Activated CD8-positive, alpha-beta memory T cell treated with anti-CD3 and anti-CD28 coated beads, Interleukin-2, amount 50 U/mL, for 1 hour (primary cell): Measurements from ENCODE around the gene SDR9C7.
"Not testable (repeated sequence)": the region's sequence is repeated elsewhere in the genome, so short reads cannot be mapped to it uniquely, and the experiment has no call there.

ENCODE experiments used
- DNase-seq: peaks from one replicate; pipeline ENCODE4 v3.0.0-alpha.2; 2020; ENCODE audit errors: extremely low read depth

Gene SDR9C7

GRCh38 chr12:56916296-56916995 is 17.8 kb downstream of the SDR9C7 start:
- no peak for DNase-seq

GRCh38 chr12:56914724-56915123 is 19.5 kb downstream of the SDR9C7 start:
- no peak for DNase-seq

GRCh38 chr12:56914256-56914655 is 20.0 kb downstream of the SDR9C7 start:
- DNase-seq, result no peak

GRCh38 chr12:56909403-56909802 is 24.8 kb downstream of the SDR9C7 start:
- DNase-seq, result not testable (repeated sequence)

GRCh38 chr12:56908136-56908535 is 26.1 kb downstream of the SDR9C7 start:
- DNase-seq, result no peak

- DNase-seq, result no peak
Observed at GRCh38 chr12:56905852-56906251, 28.4 kb downstream of the SDR9C7 start.

GRCh38 chr12:56903374-56903773 is 30.8 kb downstream of the SDR9C7 start:
- no peak for DNase-seq

- DNase-seq, result not testable (repeated sequence)
Observed at GRCh38 chr12:56901313-56901712, 32.9 kb downstream of the SDR9C7 start.

- DNase-seq, result no peak
Observed at GRCh38 chr12:56900583-56900982, 33.6 kb downstream of the SDR9C7 start.

GRCh38 chr12:56898938-56899337 is 35.3 kb downstream of the SDR9C7 start:
- no peak for DNase-seq

- DNase-seq, result no peak
Observed at GRCh38 chr12:56897844-56898361, 36.3 kb downstream of the SDR9C7 start.

GRCh38 chr12:56896082-56896481 is 38.1 kb downstream of the SDR9C7 start:
- DNase-seq, result no peak

- DNase-seq, result no peak
Observed at GRCh38 chr12:56894698-56895368, 39.4 kb downstream of the SDR9C7 start.

GRCh38 chr12:56891885-56892284 is 42.3 kb downstream of the SDR9C7 start:
- not testable (repeated sequence) for DNase-seq

- DNase-seq, result no peak
Observed at GRCh38 chr12:56886319-56886718, 47.9 kb downstream of the SDR9C7 start.

GRCh38 chr12:56885316-56885715 is 48.9 kb downstream of the SDR9C7 start:
- no peak for DNase-seq

GRCh38 chr12:56884421-56884820 is 49.8 kb downstream of the SDR9C7 start:
- no peak for DNase-seq

GRCh38 chr12:56882407-56882806 is 51.8 kb downstream of the SDR9C7 start:
- not testable (repeated sequence) for DNase-seq

GRCh38 chr12:56880125-56880992 is 53.8 kb downstream of the SDR9C7 start:
- no peak for DNase-seq

- DNase-seq, result not testable (repeated sequence)
Observed at GRCh38 chr12:56879240-56880124, 54.7 kb downstream of the SDR9C7 start.

GRCh38 chr12:56878010-56878339 is 56.2 kb downstream of the SDR9C7 start:
- no peak for DNase-seq
